SK-N-SH (cell line): ENCODE data around the gene JAK1. TPM values are rescaled to one million over a fixed set of nuclear protein-coding genes. Genes with fewer than 3 reads are reported as not detected.

Experiments
- CTCF ChIA-PET: fragments of 300-600, 350-600 bp; formaldehyde crosslinking; extraction: SDS; loops from one replicate; lab custom pipeline; 2021; lab: Yijun Ruan, JAX
- POLR2A ChIA-PET: fragments of 350-600 bp; sonication (Branson Sonifier 250); formaldehyde crosslinking; extraction: SDS; loops from one replicate; lab custom pipeline; 2020; ENCODE audit warnings: antibody characterized with exemption, inconsistent platforms; lab: Yijun Ruan, JAX
- DNase-seq: peaks from one replicate; pipeline ENCODE4 v3.0.0; 2012
- H2AFZ ChIP-seq: fragments of 200-600 bp; sonication (generic); 2 replicates; pipeline ENCODE4 v1.8.1; 2016; ENCODE audit warnings: antibody characterized with exemption, mild to moderate bottlenecking, low read depth
- H3F3A ChIP-seq: fragments of 200-600 bp; sonication (generic); replicated peaks from 2 replicates; pipeline ENCODE3; 2016; ENCODE audit warnings: antibody characterized with exemption, mild to moderate bottlenecking; ENCODE audit not compliant: insufficient read depth
- H3K27ac ChIP-seq, 2 experiments: fragments of 200-500 bp in 1 of 2; fragments of 200-600 bp in 1 of 2; sonication (Bioruptor generic) in 1 of 2; sonication (generic), shearing (Covaris generic) in 1 of 2; 2 replicates each; pipeline versions ENCODE4 v1.5.1 to v1.6.1; 2014 to 2016; ENCODE audit warnings: low read depth in 2 of 2, inconsistent platforms in 1 of 2, low read length in 1 of 2, mild to moderate bottlenecking in 1 of 2, mixed read lengths in 1 of 2
- H3K27me3 ChIP-seq: fragments of 200-600 bp; sonication (generic), shearing (Covaris generic); 2 replicates; pipeline ENCODE4 v1.6.1; 2016; ENCODE audit warnings: mixed run types; ENCODE audit not compliant: insufficient read depth
- H3K36me3 ChIP-seq, 2 experiments: fragments of 200-500 bp in 1 of 2; fragments of 200-600 bp in 1 of 2; sonication (Bioruptor generic) in 1 of 2; sonication (generic) in 1 of 2; replicated peaks in 1 of 2; 2 replicates each; pipeline versions ENCODE3 to v1.5.1; 2014 to 2016; ENCODE audit warnings: low read length in 1 of 2, mild to moderate bottlenecking in 1 of 2; ENCODE audit not compliant: insufficient read depth in 2 of 2, control insufficient read depth in 1 of 2
- H3K4me1 ChIP-seq, 2 experiments: fragments of 200-500 bp in 1 of 2; fragments of 200-600 bp in 1 of 2; sonication (Bioruptor generic) in 1 of 2; sonication (generic), shearing (Covaris generic) in 1 of 2; 2 replicates each; pipeline versions ENCODE4 v1.5.1 to v1.6.1; 2014 to 2016; ENCODE audit warnings: low read depth in 1 of 2, low read length in 1 of 2, mixed run types in 1 of 2; ENCODE audit not compliant: insufficient read depth in 2 of 2, control insufficient read depth in 1 of 2
- H3K4me2 ChIP-seq: fragments of 200-600 bp; sonication (generic), shearing (Covaris generic); 2 replicates; pipeline ENCODE4 v1.6.1; 2017; ENCODE audit warnings: mixed run types
- H3K4me3 ChIP-seq, 2 experiments: fragments of 200-500 bp in 1 of 2; fragments of 200-600 bp in 1 of 2; sonication (Bioruptor generic) in 1 of 2; sonication (generic), shearing (Covaris generic) in 1 of 2; 2 replicates each; pipeline versions ENCODE4 v1.5.1 to v1.8.1; 2014 to 2016; ENCODE audit warnings: low read depth in 2 of 2, inconsistent platforms in 1 of 2, low read length in 1 of 2, mild to moderate bottlenecking in 1 of 2, mixed read lengths in 1 of 2, moderate library complexity in 1 of 2
- H3K79me2 ChIP-seq: fragments of 200-600 bp; sonication (generic); 2 replicates; pipeline ENCODE4 v1.8.1; 2017; ENCODE audit warnings: mild to moderate bottlenecking; ENCODE audit not compliant: insufficient read depth
- H3K9ac ChIP-seq: fragments of 200-600 bp; sonication (generic); 2 replicates; pipeline ENCODE4 v1.6.1; 2017; ENCODE audit warnings: mixed run types
- H3K9me2 ChIP-seq: fragments of 200-600 bp; sonication (generic); 2 replicates; pipeline ENCODE4 v1.6.1; 2017; ENCODE audit warnings: mixed run types
- H3K9me3 ChIP-seq: fragments of 200-600 bp; sonication (generic); 2 replicates; pipeline ENCODE4 v1.6.1; 2017; ENCODE audit warnings: mixed run types, mild to moderate bottlenecking, moderate library complexity
- H4K20me1 ChIP-seq: fragments of 200-600 bp; sonication (generic); 2 replicates; pipeline ENCODE4 v1.6.1; 2017; ENCODE audit warnings: mild to moderate bottlenecking, mixed run types; ENCODE audit not compliant: insufficient read depth
- CHD2 ChIP-seq: fragments of 150-350 bp; IDR thresholded peaks from 2 replicates; pipeline ENCODE4 v1.6.1; 2018; ENCODE audit warnings: low read length; ENCODE audit not compliant: partially characterized antibody
- CTCF ChIP-seq: fragments of 200-600 bp; sonication (generic); IDR thresholded peaks from 2 replicates; pipeline ENCODE4 v1.6.1; 2017; ENCODE audit warnings: antibody characterized with exemption, mild to moderate bottlenecking, moderate library complexity
- ELF1 ChIP-seq: IDR thresholded peaks from 2 replicates; pipeline ENCODE4 v1.4.0; 2012
- GATA2 ChIP-seq: sonication (generic); formaldehyde crosslinking; IDR thresholded peaks from 2 replicates; pipeline ENCODE4 v1.5.0; 2020; ENCODE audit warnings: mild to moderate bottlenecking, missing genetic modification reagents
- IRF3 ChIP-seq: fragments of 150-350 bp; IDR thresholded peaks from 2 replicates; pipeline ENCODE4 v1.6.1; 2016; ENCODE audit warnings: mild to moderate bottlenecking, low read depth, low read length
- JUND ChIP-seq: IDR thresholded peaks from 2 replicates; pipeline ENCODE4 v1.4.0; 2012
- MAX ChIP-seq: IDR thresholded peaks from 2 replicates; pipeline ENCODE4 v1.4.0; 2012; ENCODE audit warnings: low read depth
- MEF2A ChIP-seq: IDR thresholded peaks from 2 replicates; pipeline ENCODE4 v1.4.0; 2012; ENCODE audit warnings: low read depth, borderline replicate concordance
- NFIC ChIP-seq: IDR thresholded peaks from 2 replicates; pipeline ENCODE4 v1.4.0; 2012; ENCODE audit warnings: borderline replicate concordance
- RAD21 ChIP-seq: IDR thresholded peaks from 2 replicates; pipeline ENCODE4 v1.6.1; 2012; ENCODE audit warnings: mild to moderate bottlenecking, low read length
- RCOR1 ChIP-seq: fragments of 150-350 bp; IDR thresholded peaks from 2 replicates; pipeline ENCODE4 v1.6.1; 2017; ENCODE audit warnings: antibody characterized with exemption, low read length
- RFX5 ChIP-seq: IDR thresholded peaks from 2 replicates; pipeline ENCODE4 v1.6.1; 2012; ENCODE audit warnings: mild to moderate bottlenecking, improper control_type of control experiment, low read length
- SIN3A ChIP-seq: IDR thresholded peaks from 2 replicates; pipeline ENCODE4 v1.6.1; 2012; ENCODE audit warnings: low read depth, mild to moderate bottlenecking, low read length, moderate library complexity, borderline replicate concordance
- SMC3 ChIP-seq: IDR thresholded peaks from 2 replicates; pipeline ENCODE4 v1.6.1; 2012; ENCODE audit warnings: low read depth, low read length, improper control_type of control experiment
- TAF1 ChIP-seq: IDR thresholded peaks from 2 replicates; pipeline ENCODE4 v1.6.1; 2012; ENCODE audit warnings: low read depth, mild to moderate bottlenecking, low read length, moderate library complexity, borderline replicate concordance
- TEAD4 ChIP-seq: IDR thresholded peaks from 2 replicates; pipeline ENCODE4 v1.4.0; 2012; ENCODE audit warnings: mild to moderate bottlenecking, borderline replicate concordance; ENCODE audit not compliant: insufficient read depth
- USF2 ChIP-seq: fragments of 150-350 bp; IDR thresholded peaks from 2 replicates; pipeline ENCODE4 v1.6.1; 2017; ENCODE audit warnings: antibody characterized with exemption, low read length, low read depth, borderline replicate concordance
- ZBTB33 ChIP-seq: IDR thresholded peaks from 2 replicates; pipeline ENCODE4 v1.4.0; 2012; ENCODE audit warnings: low read depth, borderline replicate concordance
- WGBS: methylation state at CpG from one replicate; pipeline ENCODE4 v1.1.6; 2017; ENCODE audit warnings: low lambda C conversion rate; 5-methylcytosine and 5-hydroxymethylcytosine counted together
- polyA plus RNA-seq, 3 experiments: library from polyadenylated mRNA; depleted of rRNA; stranded (reverse); fragments of >200 nt; gene quantifications; 2 replicates each; pipeline ENCODE4 v1.2.3, GENCODE V29; 2012

The JAK1 gene
- polyA plus RNA-seq, 1 of the 3 experiments (the other 2 are of a cell fraction), result 47.5 TPM

- H2AFZ ChIP-seq, result no peak overlapping the region
- peaks cover 11 to 36% of the 10 kb centered on the region in 2 experiments; a peak in 3 of 4 replicates for H3K4me1 ChIP-seq
- peaks cover 8% of the 10 kb centered on the region for H3F3A ChIP-seq
- peaks cover 44 to 56% of the 10 kb centered on the region in 2 experiments for H3K36me3 ChIP-seq
- ChIA-PET POLR2A (no interaction called here), CTCF (interaction anchor here (0.8 to 1.5 kb wide), 2 partner anchors 10 to 810 kb away, joined by 3 to 5 read pairs; no protein-coding TSS in a partner anchor)
- TF ChIP-seq SMC3, result no peak
- TF ChIP-seq TEAD4, result no peak
- no peak for TF ChIP-seq RFX5
- no peak for TF ChIP-seq SIN3A
- no peak for TF ChIP-seq USF2
- no peak for TF ChIP-seq CHD2
- TF ChIP-seq IRF3, result no peak
- no peak for TF ChIP-seq TAF1
- no peak for TF ChIP-seq RAD21
- TF ChIP-seq NFIC, result no peak
- TF ChIP-seq GATA2 (CRISPR knock-in tag), result no peak
- no peak for TF ChIP-seq JUND
- no peak for TF ChIP-seq MEF2A
- TF ChIP-seq CTCF, result no peak
- no peak for TF ChIP-seq ELF1
- TF ChIP-seq ZBTB33, result no peak
- TF ChIP-seq MAX, result no peak
- TF ChIP-seq RCOR1, result no peak
- H3K79me2 ChIP-seq, result 0 out of 2 replicates have a peak, but pooled peaks cover 7% of the 10 kb centered on the region
- H3K9me3 ChIP-seq, result no peaks in the 10 kb centered on the region
- WGBS, result 94% methylated on average over 1 of the region's 1 CpG
- H3K27ac ChIP-seq, result no peak overlapping the region; a peak in 1 of 4 replicates
- H3K4me3 ChIP-seq, result no peak overlapping the region
- H3K9me2 ChIP-seq, result no peaks in the 10 kb centered on the region
- H3K27me3 ChIP-seq, result no peaks in the 10 kb centered on the region
- no peak overlapping the region for H3K9ac ChIP-seq
- H3K4me2 ChIP-seq, result no peak overlapping the region
- no peaks in the 10 kb centered on the region for H4K20me1 ChIP-seq
- no peak for DNase-seq
These were observed 88.8 kb downstream of the JAK1 start for GRCh38 chr1:64877598-64877997.
